Raji (cell line): Measurements from ENCODE around the gene CAMKV.

ENCODE experiments used
- POLR2A ChIP-seq: IDR thresholded peaks from 2 replicates; pipeline ENCODE4 v1.6.1; 2011; ENCODE audit warnings: low read depth, low read length, control low read depth; ENCODE audit not compliant: insufficient read depth

The CAMKV gene

GRCh38 chr3:49839193-49839809 lies 30.4 kb downstream of the CAMKV start:
- no peak for TF ChIP-seq POLR2A

GRCh38 chr3:49831341-49831740 lies 38.4 kb downstream of the CAMKV start:
- no peak for TF ChIP-seq POLR2A

- no peak for TF ChIP-seq POLR2A
Observed at GRCh38 chr3:49826016-49826415, 43.7 kb downstream of the CAMKV start.

GRCh38 chr3:49813497-49814174 lies 56.1 kb downstream of the CAMKV start, which contains the start of gene UBA7:
TSS of gene UBA7 (minus strand) at chr3:49813953. CDS start at chr3:49813787, 166 bp downstream.
- no peak; the same call in 1 of the 2 replicates for TF ChIP-seq POLR2A

GRCh38 chr3:49812916-49813496 lies 56.7 kb downstream of the CAMKV start:
- TF ChIP-seq POLR2A: no peak
